ENCODE data around the gene TAOK2.
"Not testable (repeated sequence)": the region's sequence is repeated elsewhere in the genome, so short reads cannot be mapped to it uniquely, and the experiment has no call there.

DNA sequence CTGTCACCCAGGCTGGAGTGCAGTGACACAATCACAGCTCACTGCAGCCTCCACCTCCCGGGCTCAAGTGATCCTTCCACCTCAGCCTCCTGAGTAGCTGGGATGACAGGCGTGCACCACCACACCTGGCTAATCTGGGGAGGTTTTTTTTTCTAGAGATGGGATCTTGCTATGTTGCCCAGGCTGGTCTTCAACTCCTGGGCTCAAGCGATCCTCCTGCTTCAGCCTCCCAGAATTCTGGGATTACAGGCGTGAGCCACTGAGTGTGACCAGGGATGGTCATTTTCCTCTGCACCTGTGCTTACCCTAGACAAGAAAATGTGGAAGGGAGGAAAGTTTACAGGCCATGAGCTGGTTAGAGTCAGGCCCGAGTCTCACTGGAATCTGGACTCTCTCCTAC is 67.0 kb downstream of the TAOK2 start:
- TF ChIP-seq, protein P1, sequence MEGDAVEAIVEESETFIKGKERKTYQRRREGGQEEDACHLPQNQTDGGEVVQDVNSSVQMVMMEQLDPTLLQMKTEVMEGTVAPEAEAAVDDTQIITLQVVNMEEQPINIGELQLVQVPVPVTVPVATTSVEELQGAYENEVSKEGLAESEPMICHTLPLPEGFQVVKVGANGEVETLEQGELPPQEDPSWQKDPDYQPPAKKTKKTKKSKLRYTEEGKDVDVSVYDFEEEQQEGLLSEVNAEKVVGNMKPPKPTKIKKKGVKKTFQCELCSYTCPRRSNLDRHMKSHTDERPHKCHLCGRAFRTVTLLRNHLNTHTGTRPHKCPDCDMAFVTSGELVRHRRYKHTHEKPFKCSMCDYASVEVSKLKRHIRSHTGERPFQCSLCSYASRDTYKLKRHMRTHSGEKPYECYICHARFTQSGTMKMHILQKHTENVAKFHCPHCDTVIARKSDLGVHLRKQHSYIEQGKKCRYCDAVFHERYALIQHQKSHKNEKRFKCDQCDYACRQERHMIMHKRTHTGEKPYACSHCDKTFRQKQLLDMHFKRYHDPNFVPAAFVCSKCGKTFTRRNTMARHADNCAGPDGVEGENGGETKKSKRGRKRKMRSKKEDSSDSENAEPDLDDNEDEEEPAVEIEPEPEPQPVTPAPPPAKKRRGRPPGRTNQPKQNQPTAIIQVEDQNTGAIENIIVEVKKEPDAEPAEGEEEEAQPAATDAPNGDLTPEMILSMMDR (IDR thresholded peaks at IDR 0.05) = not testable (repeated sequence)
- not testable (repeated sequence) for TF ChIP-seq POLR2A (IDR thresholded peaks at IDR 0.05)

Measured in Peyer's patch (tissue), 4 donors.